Muscle of arm (tissue), 12 donors: ENCODE measurements around the gene KLHL40. TPM values are rescaled to one million over a fixed set of nuclear protein-coding genes. Genes with fewer than 3 reads are reported as not detected.

ENCODE experiments used
- DNase-seq: peaks from one replicate; pipeline ENCODE4 v3.0.0-alpha.2; 2013
- polyA plus RNA-seq, 12 donors: library from polyadenylated mRNA; unstranded; fragments of 120-200 nt; gene quantifications; one replicate each; pipeline ENCODE4 v1.2.1, GENCODE V29; 2013; ENCODE audit not compliant: insufficient read length in 12 of 12

Gene KLHL40
- polyA plus RNA-seq, 12 donors = 35.7 to 198 (median 112) TPM; not detected in 1

DNA sequence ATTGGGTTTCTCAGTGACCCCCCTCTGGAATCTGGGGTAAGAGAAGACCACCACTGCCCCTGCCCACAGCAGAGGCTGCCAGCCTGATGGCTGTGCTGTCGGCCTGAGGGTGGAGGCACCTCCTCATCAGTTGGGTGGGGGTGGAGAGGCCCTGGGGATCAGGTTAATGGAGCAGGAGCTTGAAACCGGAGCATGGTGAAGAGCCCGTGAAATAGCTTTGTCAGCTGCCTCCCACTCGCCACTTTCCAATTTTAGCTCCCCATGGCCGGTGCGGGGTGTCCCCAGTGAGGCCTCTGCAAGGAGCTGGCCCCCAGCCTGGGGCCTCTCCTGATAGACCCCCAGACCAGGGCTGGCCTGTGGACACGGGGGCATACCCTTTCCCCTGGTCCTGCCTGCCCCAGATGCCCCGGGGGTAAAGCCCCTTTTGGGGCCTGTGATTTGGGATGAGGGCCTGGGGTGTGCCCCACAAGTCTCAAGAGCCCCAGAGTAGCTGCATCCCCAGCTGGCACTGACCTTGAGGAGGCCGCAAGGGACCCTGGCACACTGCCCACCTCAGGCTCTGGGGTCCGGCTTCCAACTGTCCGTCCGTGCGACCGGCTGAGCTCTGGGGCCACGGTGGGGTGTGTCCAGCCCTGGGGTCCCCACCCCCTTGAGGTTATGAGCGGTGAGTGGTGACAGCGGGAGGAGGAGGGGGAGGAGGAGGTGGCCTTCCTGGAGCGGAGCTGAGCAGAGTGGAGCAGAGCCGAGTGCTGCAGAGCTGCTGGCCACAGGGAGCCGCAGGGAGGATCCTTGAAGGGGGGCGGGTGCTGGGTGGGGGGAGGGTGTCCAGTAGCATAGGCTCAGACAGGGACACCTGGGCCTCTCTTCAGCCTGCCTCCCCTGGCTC is 17.0 kb downstream of the KLHL40 start, which contains the start of gene HHATL:
HHATL (minus strand) TSS at position 733 of the 886 bp plus-strand sequence. CDS start 1,972 bp downstream, outside the sequence.
- DNase-seq = peak; percentile 9

DNA sequence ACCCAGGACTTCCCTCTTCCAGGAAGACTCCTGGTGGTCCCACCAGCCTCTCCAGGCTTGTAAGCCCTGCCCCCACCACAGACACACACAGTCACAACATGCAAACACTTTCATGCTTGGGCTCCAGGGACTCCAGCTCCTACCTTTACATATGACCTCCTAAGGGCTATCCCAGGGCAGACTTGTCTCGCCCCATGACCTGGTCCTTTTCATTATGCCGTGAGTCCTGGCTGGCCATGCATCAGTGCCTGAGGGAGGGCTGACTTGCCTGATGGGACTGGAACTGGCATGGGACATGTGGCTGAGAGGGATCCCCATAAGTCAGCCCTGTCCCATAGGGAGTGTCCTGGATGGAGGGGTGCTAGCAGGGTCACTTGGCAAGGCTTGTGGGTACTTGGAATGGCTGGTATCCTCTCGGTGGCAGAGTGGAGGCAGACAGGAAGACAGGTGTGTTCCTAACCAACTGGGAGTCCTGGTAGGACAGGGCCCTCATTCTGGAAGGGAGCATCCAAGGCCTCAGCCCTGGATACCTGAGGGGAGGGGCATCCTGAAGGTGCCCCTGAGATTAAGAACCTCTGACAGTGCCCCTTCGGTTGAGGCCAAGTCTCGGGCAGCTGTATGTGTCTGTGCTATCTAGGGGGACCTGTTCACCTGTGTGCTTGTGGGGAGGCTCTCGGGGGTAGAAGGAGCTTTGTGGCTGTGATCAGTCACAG is 17.8 kb downstream of the KLHL40 start:
- no peak for DNase-seq

DNA sequence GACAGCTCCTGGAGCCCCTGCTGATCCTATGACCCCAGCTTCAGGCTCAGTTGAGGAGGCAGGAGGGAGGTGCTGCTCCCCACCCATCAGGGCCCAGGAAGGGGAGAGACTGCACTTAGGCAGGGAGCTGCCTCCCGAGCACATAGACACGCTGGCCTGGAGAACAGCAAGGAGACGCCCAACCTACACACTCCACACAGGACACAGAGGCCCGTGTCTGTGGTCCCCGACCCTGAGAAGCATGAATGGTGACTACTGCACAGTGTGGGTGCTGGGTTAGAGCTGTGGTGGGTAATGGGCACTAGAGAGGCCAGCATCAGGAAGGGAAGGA is 18.3 kb downstream of the KLHL40 start:
- DNase-seq = no peak

DNA sequence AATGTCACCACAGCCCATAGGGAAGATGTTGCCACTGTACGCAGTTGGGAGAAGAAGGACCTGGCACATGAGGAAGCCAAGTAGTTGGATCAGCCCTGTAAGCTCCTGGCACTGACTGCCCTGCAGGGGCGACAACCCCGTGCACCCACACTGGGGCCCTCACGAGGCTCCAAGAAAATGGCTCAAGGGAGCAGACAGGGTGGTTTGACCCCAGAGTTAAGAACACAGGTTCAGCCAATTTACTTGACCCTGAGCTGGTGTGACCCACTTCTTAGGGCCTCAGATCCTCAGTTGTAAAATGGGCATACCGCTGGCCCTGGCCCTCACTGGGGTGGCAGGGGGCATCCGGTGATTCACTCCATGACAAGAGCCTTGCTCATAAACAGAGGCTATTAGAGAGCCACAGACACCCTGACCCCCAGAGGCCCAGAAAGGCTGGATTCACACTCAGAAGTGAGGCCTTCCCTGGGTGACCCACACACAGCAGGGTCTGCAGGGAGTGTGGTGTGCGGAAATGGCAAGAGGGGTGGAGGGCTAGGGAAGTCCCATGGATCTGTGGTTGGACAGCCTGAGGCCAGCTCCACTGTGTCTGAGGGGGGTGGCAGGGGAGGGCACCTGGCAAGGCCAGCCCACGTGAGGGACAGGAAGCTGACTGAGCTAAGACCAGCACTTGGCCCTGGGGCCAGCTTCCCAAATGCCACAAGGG is 19.0 kb downstream of the KLHL40 start:
- DNase-seq = no peak

DNA sequence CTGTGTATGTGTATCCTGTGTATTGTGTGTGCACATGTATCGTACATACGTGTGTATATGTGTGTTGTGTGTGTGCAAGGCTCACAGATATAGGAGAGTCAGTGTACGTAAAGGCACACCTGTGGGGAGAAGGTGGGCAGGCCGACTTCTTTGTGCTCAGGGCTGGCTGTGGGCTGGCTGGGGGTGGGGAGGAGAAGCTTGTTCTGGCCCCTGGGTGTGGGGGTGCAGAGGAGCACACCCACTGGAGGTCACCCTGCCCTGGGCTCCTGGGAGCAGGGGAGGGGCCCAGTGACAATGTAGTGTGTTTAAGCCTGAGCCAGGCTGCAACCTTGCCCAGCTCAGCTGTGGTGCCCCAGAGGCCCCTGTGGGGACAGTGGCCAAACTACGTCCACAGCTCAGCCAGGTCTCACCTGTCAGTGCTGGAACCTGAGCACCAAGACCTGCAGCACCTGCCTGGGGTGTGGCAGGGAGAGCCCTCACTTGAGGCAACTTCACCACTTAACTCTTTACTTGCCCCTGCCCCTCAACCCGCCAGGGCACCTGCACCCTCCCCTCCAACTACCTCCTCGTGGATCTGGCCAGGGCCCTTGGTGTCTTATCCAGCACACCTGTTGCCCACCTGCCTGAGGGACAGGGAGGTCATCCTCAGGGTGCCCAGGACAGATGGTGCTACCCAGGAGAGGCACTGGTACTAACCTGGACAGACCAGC is 19.9 kb downstream of the KLHL40 start:
- no peak for DNase-seq

DNA sequence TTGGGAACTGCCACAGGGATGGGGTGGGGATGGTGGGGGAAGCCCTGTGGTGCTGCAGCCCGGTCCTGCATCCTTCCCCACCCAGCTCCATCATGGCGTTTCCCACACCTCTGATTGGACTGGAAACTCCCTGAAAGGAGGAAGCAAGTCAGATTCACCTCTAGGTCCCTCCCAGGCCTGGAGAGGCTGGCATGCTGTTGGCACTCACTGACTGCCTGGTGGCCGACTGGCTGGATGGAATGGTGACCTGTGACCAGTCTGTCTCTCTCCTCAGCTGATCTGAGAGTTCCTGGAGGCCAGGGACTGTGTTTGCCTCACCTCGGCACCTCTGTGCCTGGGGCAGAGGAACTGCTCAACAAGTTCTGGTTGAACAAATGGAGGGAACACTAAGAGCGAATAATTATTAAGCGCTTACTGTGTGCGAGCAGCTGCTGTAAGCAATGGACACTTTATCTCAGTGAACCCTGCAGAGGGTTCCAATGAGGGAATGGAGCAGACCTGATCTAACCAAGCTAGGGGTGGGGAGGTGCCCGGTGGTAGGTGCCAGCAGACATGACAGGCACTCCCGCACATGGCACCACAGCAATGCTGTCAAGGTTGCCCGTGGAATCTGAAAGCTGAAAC is 20.7 kb downstream of the KLHL40 start:
- no peak for DNase-seq

DNA sequence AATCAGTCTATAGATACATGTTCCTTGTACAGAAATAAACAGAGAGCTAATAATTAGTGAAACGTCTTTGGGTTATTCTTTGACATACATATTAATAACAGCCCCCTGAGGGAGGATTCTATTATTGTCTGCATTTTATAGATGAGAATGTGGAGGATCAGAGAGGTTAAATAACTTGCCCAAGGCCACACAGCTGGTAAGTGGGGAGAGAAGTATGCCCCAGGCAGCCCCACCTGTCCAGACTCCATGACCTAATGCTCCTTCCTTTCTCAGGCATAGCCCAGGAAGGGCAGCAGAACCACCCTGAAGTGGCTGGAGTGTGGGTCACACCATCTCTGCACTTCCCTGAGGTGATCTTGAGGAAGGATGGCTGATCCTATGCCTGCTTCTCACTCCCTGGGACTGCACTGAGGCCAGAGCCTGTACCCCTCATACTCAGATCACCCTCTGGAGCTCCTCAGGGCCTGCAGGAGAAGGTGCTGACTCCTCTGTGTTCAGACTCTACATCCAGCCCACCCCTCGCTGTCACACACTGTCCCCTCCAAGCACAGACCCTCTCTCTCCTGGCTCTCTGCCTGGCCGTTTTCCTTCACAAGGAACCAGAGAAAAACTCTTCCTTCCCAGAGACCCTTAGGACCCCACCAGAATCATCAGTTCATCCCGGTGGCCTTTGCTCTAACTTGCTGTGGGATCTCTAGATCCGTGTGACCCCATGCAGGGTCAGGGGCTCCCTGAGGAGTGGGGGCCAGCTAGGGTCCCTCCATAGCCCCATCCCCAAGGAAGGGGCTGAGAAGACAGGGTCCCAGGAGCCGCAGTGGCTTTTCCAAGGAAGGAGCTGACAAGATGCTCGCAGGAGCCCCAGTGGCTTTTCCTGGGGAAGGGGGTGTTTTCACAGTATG is 21.6 kb downstream of the KLHL40 start:
- DNase-seq = no peak

DNA sequence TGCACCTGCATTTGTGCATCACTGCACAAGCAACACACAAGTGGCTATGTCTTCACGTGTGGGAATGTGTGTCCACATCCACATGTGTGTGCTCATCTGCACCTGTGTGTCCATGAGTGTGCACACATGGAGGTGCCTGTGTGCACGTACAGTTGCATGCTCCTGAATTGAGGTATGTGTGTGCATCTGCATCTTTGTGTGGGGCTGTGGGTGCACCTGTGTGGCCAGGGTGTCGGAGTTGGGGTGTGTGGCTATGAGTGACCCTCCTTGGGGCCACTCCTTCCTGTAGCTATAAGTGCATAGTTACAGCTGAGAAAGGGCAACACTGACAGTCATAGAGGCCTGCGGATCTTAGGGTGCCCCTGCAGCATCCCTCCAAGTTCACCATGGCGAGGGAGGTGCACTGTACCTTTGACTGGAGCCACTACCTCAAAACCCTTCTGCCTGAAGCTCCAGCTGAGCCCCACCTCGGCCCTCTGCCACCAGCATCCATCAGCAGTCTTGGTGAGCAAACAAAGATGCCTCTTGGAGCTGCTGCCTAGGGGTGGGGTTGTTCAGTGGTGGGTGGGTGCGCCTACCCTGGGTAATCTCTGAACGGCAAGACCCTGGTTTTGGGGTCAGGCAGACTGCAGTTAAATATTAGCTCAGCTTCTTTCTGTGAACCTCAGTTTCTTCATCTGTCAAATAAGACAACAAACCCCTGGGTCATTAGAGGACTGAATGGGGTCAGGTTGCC is 22.5 kb downstream of the KLHL40 start:
- no peak for DNase-seq

DNA sequence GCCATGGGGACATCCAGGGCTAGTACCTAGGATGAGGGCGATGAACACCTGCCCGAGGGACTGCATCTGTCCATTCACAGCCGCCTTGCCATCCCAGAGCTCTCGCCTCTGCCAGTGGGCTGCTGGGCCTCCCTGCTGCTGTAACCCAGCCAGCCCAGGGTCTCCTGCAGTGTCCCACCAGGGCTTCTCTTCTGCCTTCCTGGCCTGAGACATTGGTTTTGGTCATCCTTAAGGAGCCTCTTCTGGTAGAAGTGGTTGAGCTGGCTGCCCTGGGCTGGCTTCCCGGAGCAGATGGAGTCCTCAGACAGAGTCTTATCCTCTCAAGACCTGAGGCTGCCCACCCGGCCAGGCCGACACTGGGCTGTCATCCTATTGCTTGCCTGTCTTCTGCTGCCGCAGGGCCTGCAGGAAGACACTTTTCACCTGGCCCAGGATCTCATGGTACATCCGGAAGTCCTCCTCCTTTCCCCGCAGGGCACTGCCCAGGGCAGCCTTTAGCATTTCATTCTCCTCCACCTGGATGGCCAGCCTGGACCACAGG is 23.3 kb downstream of the KLHL40 start:
- DNase-seq = no peak

DNA sequence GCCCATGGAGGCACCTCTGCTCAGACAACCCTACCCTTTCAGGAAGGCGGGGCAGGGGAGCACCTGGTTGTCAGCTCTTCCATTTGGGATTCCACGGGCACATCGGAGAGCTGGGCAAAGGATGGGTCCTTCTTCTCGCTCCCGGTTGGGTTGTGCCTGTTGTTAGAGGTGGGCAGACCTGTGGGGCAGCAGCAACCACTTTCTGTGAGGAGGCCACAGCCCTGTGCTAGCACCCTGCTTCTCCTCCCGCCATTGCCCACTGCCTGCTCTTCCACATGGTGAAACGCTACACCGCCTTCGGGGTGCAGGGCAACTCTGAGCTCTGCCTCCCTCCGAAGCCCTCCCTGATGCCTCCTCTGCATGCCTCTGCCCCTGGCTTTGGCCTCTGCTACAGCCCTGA is 24.3 kb downstream of the KLHL40 start:
- DNase-seq = no peak

DNA sequence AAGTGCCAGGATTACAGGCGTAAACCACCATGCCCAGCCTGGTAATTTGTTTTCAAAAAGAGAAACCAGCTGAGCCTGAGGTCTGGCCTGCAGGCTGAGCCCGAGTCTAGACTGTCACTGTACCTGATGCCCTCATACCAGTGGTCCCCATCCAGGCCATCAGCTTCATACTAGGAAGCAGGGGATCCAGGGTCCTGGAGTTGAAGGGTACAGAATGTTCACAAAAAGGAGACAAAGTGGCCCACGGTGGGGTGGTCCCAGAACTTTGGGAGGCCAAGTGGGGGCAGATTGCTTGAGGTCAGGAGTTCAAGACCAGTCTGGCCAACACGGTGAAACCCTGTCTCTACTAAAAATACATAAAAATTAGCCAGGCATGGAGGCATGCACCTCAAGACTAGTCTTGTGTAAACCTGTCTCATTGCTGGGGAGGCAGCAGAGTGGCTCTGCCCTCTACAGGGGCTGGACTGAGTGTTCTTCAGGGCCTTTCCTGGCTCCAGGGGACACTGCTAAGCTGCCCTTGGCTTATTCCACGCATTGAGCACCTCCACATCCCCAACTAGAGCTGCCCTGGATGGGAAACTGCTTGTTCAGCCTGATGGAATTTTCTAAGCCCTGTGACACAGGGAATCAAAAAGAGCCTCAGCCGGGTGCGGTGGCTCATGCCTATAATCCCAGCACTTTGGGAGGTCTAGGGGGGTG is 25.1 kb downstream of the KLHL40 start:
- no peak for DNase-seq

DNA sequence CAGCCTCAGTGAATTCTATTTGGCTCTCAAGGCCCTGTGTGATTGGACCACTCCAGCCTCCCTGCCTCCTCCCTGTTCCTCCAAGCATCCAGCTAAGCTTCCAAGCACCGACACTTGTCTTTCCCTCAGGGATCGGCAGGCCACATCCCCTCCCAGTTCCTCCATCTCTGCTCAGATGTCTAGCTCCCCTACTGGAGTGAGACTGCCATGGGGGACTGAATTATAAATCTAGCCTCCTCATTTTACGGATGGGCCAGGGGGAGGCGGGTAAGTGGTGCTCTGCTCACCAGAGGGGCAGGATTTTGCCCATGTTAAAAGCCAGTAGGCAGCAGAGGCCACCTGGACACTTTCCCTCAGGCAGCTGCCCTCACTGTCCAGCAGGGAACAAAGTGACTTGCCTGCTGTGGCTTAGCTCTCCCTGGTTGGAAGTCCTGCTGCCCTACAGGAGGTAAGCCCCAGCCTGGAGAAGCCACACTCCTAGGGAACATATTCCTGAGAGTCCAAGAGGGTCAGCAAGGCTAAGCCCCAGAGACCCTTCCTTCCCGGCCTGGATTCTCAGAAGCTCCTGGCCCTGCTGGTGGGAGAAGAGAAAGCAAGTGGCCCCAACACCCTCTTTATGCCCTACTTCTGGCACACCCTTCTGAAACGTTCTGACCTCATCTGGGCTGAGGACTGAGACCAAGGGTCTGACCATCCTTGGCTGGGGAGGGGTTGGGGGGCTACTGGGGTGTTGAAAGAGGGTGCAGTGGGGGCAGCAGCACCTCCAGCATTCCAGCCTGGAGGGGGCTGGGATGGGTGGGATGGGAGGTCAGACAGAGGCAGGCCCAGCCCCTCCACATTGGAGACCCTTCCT is 26.4 kb downstream of the KLHL40 start:
- DNase-seq = no peak

DNA sequence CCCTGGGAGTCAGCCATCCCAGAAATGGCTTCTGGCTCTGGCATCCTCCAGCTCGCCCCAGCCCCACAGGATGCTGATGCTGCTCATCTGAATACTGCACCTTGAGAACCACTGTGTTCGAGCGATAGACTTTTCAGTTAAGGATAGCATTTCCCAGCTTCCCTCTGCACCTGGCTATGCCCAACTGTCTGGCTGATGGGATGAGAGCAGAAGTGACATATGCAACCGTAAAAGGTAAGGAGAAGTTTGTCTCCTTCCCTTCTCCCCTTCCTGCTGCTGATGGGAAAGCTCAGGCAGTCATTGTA is 27.0 kb downstream of the KLHL40 start:
- DNase-seq = no peak

DNA sequence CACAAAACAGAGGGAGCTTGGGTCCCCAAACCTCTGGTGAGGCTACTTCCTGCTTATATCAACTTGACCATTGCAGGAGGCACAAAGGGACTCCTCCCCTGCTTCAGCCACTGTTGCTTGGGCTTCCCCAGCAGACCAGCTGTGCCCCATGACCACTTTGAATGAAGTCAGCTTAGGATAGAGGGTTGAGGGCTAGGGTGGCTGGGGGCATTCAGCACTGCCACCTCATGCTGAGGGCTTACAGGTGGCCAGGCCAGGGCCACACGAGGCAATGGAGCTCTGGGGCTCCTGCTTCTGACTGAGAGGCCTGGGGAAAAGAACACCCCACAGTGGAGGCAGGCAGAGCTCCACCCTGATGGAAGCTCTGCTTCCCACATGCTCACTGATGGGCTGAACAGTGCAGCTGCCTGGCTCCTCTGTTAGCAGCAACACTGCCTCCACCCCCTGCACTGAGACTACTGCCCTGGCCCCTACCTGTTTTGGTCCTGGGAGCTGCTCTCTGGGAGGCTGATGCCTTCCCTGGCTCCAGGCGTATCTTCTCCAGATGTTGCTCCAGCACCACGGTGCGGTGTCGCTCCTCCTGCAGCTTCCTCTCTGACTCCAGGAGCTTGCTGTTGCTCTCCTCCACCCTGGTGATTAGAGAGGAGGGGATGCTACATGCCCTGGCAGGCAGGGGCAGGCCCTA is 27.5 kb downstream of the KLHL40 start:
- no peak for DNase-seq

DNA sequence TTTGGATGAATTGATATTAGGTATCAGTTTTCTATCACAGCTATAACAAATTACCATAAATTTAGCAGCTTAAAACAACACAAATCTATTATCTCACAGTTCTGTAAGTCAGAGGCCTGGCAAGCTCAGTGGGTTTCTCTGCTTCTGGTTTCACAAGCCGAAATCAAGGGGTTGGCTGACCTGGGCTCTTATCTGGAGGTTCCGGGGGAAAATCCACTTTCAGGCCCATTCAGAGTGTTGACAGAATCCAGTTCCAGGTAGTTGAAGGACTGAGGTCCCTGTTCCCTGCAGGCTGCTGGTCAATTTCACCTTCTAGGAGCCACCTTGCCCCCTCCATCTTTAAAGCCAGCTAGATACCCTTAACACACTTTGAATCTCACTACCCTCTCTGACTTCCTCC is 28.4 kb downstream of the KLHL40 start:
- DNase-seq = no peak

DNA sequence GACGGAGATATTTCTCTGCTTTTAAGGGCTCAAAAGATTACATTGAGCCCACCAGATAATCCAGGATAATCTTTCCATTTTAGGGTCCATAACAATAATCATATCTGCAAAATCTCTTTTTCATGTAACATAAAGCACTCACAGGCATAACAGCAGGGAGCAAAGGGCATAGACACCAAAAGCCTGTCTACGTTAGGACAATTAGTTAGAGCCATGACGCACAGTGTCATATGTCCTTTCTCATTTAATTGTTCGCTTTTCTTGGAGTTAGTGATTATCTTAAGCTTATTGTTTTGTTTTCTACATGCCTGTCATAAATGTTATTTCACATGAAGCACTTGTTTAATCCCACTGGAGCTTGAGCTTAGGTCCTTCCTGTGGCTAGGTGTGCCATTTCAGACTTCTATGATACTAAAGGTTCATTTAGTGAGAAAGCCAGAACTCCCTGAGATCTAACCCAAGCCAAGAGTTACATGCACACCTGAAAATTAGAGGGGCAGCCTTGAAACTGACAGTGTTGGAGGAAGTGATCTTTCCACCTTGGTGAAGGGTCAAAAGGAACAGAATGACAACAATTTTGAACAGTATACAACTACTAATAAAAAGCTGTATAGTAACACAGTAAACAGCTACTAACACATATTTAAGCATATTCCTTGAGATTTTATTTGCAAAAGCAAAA is 29.0 kb downstream of the KLHL40 start:
- no peak for DNase-seq

DNA sequence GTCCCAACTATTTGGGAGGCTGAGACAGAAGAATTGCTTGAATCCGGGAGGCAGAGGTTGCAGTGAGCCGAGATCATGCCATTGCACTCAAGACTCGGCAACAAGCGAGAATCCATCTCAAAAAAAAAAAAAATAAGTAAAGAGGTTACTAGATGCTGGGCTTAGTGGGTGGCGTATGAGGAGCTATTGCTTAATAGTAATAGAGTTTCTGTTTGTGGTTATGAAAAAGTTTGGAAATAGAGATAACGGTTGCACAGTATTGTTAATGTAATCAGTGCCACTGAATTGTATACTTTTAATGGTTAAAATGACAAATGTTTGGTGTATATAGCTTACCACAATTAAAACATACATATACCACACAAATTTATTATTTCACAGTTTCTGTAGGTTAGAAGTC is 32.0 kb downstream of the KLHL40 start:
- no peak for DNase-seq
